ENCODE results near the gene MOCOS. TPM values are rescaled to one million over a fixed set of nuclear protein-coding genes. Genes with fewer than 3 reads are reported as not detected.
"Not testable (repeated sequence)": the region's sequence is repeated elsewhere in the genome, so short reads cannot be mapped to it uniquely, and the experiment has no call there.

Gene MOCOS
- total and polyA plus RNA-seq, 5 donors, result 0.14 to 0.64 (median 0.59) TPM

- WGBS, result 90% methylated on average over 2 of the region's 2 CpGs
- DNase-seq (no peak), ATAC-seq (no peak)
- Histone ChIP-seq H3K9me3 (ENCODE audit: control insufficient read depth, low read length) (no peaks in the 10 kb centered on the region), H3K4me1 (ENCODE audit: control insufficient read depth, insufficient read depth, low read length) (no peaks in the 10 kb centered on the region), H3K27me3 (ENCODE audit: control insufficient read depth, insufficient read depth) (no peaks in the 10 kb centered on the region), H3K4me3 (ENCODE audit: low read length) (no peak overlapping the region), H3K27ac (ENCODE audit: low read length) (no peak overlapping the region)
- intact Hi-C loops (cut with DNase I), result no loop called here
These were observed 14.5 kb downstream of the MOCOS start for GRCh38 chr18:36201765-36202164.

GRCh38 chr18:36203360-36203895 is 16.1 kb downstream of the MOCOS start:
- WGBS, result 74% methylated on average over 7 of the region's 7 CpGs
- DNase-seq (no peak), ATAC-seq (no peak)
- Histone ChIP-seq H3K27ac (ENCODE audit: low read length) (no peak overlapping the region), H3K27me3 (ENCODE audit: control insufficient read depth, insufficient read depth) (no peaks in the 10 kb centered on the region), H3K9me3 (ENCODE audit: control insufficient read depth, low read length) (no peaks in the 10 kb centered on the region), H3K4me1 (ENCODE audit: control insufficient read depth, insufficient read depth, low read length) (no peaks in the 10 kb centered on the region), H3K4me3 (ENCODE audit: low read length) (no peak overlapping the region)
- intact Hi-C loops (cut with DNase I), result no loop called here

- 77% methylated on average over 4 of the region's 4 CpGs for WGBS
- intact Hi-C loops (cut with DNase I), result no loop called here
- Histone ChIP-seq H3K9me3 (ENCODE audit: control insufficient read depth, low read length) (no peaks in the 10 kb centered on the region), H3K4me3 (ENCODE audit: low read length) (no peak overlapping the region), H3K27ac (ENCODE audit: low read length) (no peak overlapping the region), H3K27me3 (ENCODE audit: control insufficient read depth, insufficient read depth) (no peaks in the 10 kb centered on the region), H3K4me1 (ENCODE audit: control insufficient read depth, insufficient read depth, low read length) (no peaks in the 10 kb centered on the region)
- ATAC-seq (no peak), DNase-seq (no peak)
These were observed 17.9 kb downstream of the MOCOS start for GRCh38 chr18:36205166-36205565.

- WGBS, result 95% methylated on average over 1 of the region's 1 CpG
- Histone ChIP-seq H3K9me3 (ENCODE audit: control insufficient read depth, low read length) (no peaks in the 10 kb centered on the region), H3K27me3 (ENCODE audit: control insufficient read depth, insufficient read depth) (no peaks in the 10 kb centered on the region), H3K4me3 (ENCODE audit: low read length) (no peak overlapping the region), H3K27ac (ENCODE audit: low read length) (no peak overlapping the region), H3K4me1 (ENCODE audit: control insufficient read depth, insufficient read depth, low read length) (peaks cover 1% of the 10 kb centered on the region)
- intact Hi-C loops (cut with DNase I), result no loop called here
- ATAC-seq (no peak), DNase-seq (no peak)
These were observed 20.0 kb downstream of the MOCOS start for GRCh38 chr18:36207303-36207702.

- H3K4me1 ChIP-seq (ENCODE audit: control insufficient read depth, insufficient read depth, low read length); H3K27ac ChIP-seq (ENCODE audit: low read length); H3K27me3 ChIP-seq (ENCODE audit: control insufficient read depth, insufficient read depth); intact Hi-C loops (cut with DNase I); H3K9me3 ChIP-seq (ENCODE audit: control insufficient read depth, low read length); H3K4me3 ChIP-seq (ENCODE audit: low read length); ATAC-seq; DNase-seq: not testable (repeated sequence)
- 95% methylated on average over 2 of the region's 2 CpGs for WGBS
These were observed 20.7 kb downstream of the MOCOS start for GRCh38 chr18:36207969-36208368.

GRCh38 chr18:36211612-36212065 is 24.3 kb downstream of the MOCOS start:
- Histone ChIP-seq H3K4me1 (ENCODE audit: control insufficient read depth, insufficient read depth, low read length) (peaks cover 5% of the 10 kb centered on the region), H3K27me3 (ENCODE audit: control insufficient read depth, insufficient read depth) (no peaks in the 10 kb centered on the region), H3K27ac (ENCODE audit: low read length) (no peak overlapping the region), H3K4me3 (ENCODE audit: low read length) (no peak overlapping the region), H3K9me3 (ENCODE audit: control insufficient read depth, low read length) (no peaks in the 10 kb centered on the region)
- ATAC-seq (peak in 1 of 2 donors; percentile 23), DNase-seq (no peak)
- intact Hi-C loops (cut with DNase I), result no loop called here
- 78% methylated on average over 6 of the region's 6 CpGs for WGBS

GRCh38 chr18:36212301-36213171 is 25.2 kb downstream of the MOCOS start:
- peak; percentile 57 to 80 for ATAC-seq
- Histone ChIP-seq H3K27me3 (ENCODE audit: control insufficient read depth, insufficient read depth) (no peaks in the 10 kb centered on the region), H3K27ac (ENCODE audit: low read length) (no peak overlapping the region), H3K9me3 (ENCODE audit: control insufficient read depth, low read length) (no peaks in the 10 kb centered on the region), H3K4me3 (ENCODE audit: low read length) (no peak overlapping the region), H3K4me1 (ENCODE audit: control insufficient read depth, insufficient read depth, low read length) (peaks cover 5% of the 10 kb centered on the region)
- WGBS, result 58% methylated on average over 13 of the region's 13 CpGs
- intact Hi-C loops (cut with DNase I), result no loop called here
- DNase-seq, result peak; percentile 29 to 74 (median 69)

- WGBS, result 90% methylated on average over 8 of the region's 8 CpGs
- DNase-seq (no peak), ATAC-seq (no peak)
- H3K27me3 ChIP-seq (ENCODE audit: control insufficient read depth, insufficient read depth), result no peaks in the 10 kb centered on the region
- H3K4me1 ChIP-seq (ENCODE audit: control insufficient read depth, insufficient read depth, low read length), result peaks cover 5% of the 10 kb centered on the region
- H3K27ac ChIP-seq (ENCODE audit: low read length), result no peak overlapping the region
- intact Hi-C loops (cut with DNase I), result no loop called here
- no peak overlapping the region for H3K4me3 ChIP-seq (ENCODE audit: low read length)
- H3K9me3 ChIP-seq (ENCODE audit: control insufficient read depth, low read length), result no peaks in the 10 kb centered on the region
These were observed 27.5 kb downstream of the MOCOS start for GRCh38 chr18:36214811-36215210.

GRCh38 chr18:36215577-36215976 is 28.3 kb downstream of the MOCOS start:
- Histone ChIP-seq H3K9me3 (ENCODE audit: control insufficient read depth, low read length) (no peaks in the 10 kb centered on the region), H3K4me1 (ENCODE audit: control insufficient read depth, insufficient read depth, low read length) (peaks cover 5% of the 10 kb centered on the region), H3K4me3 (ENCODE audit: low read length) (no peak overlapping the region), H3K27me3 (ENCODE audit: control insufficient read depth, insufficient read depth) (no peaks in the 10 kb centered on the region), H3K27ac (ENCODE audit: low read length) (no peak overlapping the region)
- DNase-seq (no peak), ATAC-seq (no peak)
- intact Hi-C loops (cut with DNase I), result no loop called here
- 72% methylated on average over 9 of the region's 9 CpGs for WGBS

GRCh38 chr18:36217348-36217747 is 30.1 kb downstream of the MOCOS start:
- Histone ChIP-seq H3K4me1 (ENCODE audit: control insufficient read depth, insufficient read depth, low read length) (peaks cover 4% of the 10 kb centered on the region), H3K27me3 (ENCODE audit: control insufficient read depth, insufficient read depth) (no peaks in the 10 kb centered on the region), H3K27ac (ENCODE audit: low read length) (no peak overlapping the region), H3K9me3 (ENCODE audit: control insufficient read depth, low read length) (no peaks in the 10 kb centered on the region), H3K4me3 (ENCODE audit: low read length) (no peak overlapping the region)
- 84% methylated on average over 3 of the region's 3 CpGs for WGBS
- intact Hi-C loops (cut with DNase I), result no loop called here
- ATAC-seq, result no peak
- no peak for DNase-seq

GRCh38 chr18:36229188-36229587 is 41.9 kb downstream of the MOCOS start:
- no peak overlapping the region for H3K4me3 ChIP-seq (ENCODE audit: low read length)
- H3K27me3 ChIP-seq (ENCODE audit: control insufficient read depth, insufficient read depth), result no peaks in the 10 kb centered on the region
- no peaks in the 10 kb centered on the region for H3K9me3 ChIP-seq (ENCODE audit: control insufficient read depth, low read length)
- intact Hi-C loops (cut with DNase I), result no loop called here
- no peak overlapping the region for H3K27ac ChIP-seq (ENCODE audit: low read length)
- 51% methylated on average over 1 of the region's 1 CpG for WGBS
- no peak for ATAC-seq
- no peaks in the 10 kb centered on the region for H3K4me1 ChIP-seq (ENCODE audit: control insufficient read depth, insufficient read depth, low read length)
- no peak for DNase-seq

All from right cardiac atrium (tissue), 5 donors.